Testis (tissue), 3 donors: ENCODE results near the gene RHOBTB3. TPM values are rescaled to one million over a fixed set of nuclear protein-coding genes. Genes with fewer than 3 reads are reported as not detected.

Experiments
- DNase-seq: peaks from one replicate; pipeline ENCODE4 v3.0.0-alpha.2; 2019
- H3K27ac ChIP-seq, 2 donors: fragments of 200-600 bp; sonication (generic); one replicate each; pipeline ENCODE4 v1.5.1; 2019
- H3K27me3 ChIP-seq: fragments of 200-600 bp; sonication (generic); one replicate; pipeline ENCODE4 v1.5.1; 2019
- H3K36me3 ChIP-seq: fragments of 200-600 bp; sonication (generic); one replicate; pipeline ENCODE4 v1.5.1; 2017; ENCODE audit warnings: low read depth; ENCODE audit errors: missing control alignments
- H3K4me1 ChIP-seq: fragments of 200-600 bp; sonication (generic); one replicate; pipeline ENCODE4 v1.5.1; 2019
- H3K4me3 ChIP-seq, 2 donors: fragments of 200-600 bp; sonication (generic); one replicate each; pipeline ENCODE4 v1.5.1; 2017 to 2019
- H3K9me3 ChIP-seq: fragments of 200-600 bp; sonication (generic); one replicate; pipeline ENCODE4 v1.5.1; 2017
- POLR2A ChIP-seq: fragments of 450-650 bp; IDR thresholded peaks from one replicate; pipeline ENCODE4 v1.6.1; 2017; ENCODE audit warnings: antibody characterized with exemption, mild to moderate bottlenecking, moderate library complexity
- WGBS, 2 donors: methylation state at CpG; one replicate each; pipeline ENCODE4 v1.1.5; 2018; 5-methylcytosine and 5-hydroxymethylcytosine counted together
- intact Hi-C: fragments of 100-400 bp; cut with DNase I; formaldehyde crosslinking; loops from one replicate; pipeline ENCODE4 v1.15.1; 2023; ENCODE audit warnings: low total_unique reads
- polyA plus RNA-seq: library from polyadenylated mRNA; stranded (reverse); fragments of 350-450 nt; fragmentation: Illumina TruSeq; extraction: RNeasy Lipid Tissue Mini Kit (QIAGEN cat#74804); gene quantifications from one replicate; pipeline ENCODE4 v1.2.3, GENCODE V29; 2014; ENCODE audit warnings: low read depth, low replicate concordance; ENCODE audit not compliant: insufficient read depth
- total RNA-seq, 2 donors: library from RNA; depleted of rRNA; stranded (reverse); fragments of >200 nt; gene quantifications; one replicate each; pipeline ENCODE4 v1.2.3, GENCODE V29; 2016
- TF ChIP-seq, protein P1 (sequence below), 3 experiments: fragments of 450-650 bp in 2 of 3; fragments of 200-600 bp in 1 of 3; sonication (generic) in 1 of 3; IDR thresholded peaks; one replicate each; pipeline ENCODE4 v1.5.1; 2016 to 2019; ENCODE audit warnings: antibody characterized with exemption in 3 of 3, mild to moderate bottlenecking in 2 of 3, moderate library complexity in 1 of 3

The RHOBTB3 gene
- total and polyA plus RNA-seq, 3 donors from 2014 or later: 44.1 to 190 (median 163) TPM

DNA sequence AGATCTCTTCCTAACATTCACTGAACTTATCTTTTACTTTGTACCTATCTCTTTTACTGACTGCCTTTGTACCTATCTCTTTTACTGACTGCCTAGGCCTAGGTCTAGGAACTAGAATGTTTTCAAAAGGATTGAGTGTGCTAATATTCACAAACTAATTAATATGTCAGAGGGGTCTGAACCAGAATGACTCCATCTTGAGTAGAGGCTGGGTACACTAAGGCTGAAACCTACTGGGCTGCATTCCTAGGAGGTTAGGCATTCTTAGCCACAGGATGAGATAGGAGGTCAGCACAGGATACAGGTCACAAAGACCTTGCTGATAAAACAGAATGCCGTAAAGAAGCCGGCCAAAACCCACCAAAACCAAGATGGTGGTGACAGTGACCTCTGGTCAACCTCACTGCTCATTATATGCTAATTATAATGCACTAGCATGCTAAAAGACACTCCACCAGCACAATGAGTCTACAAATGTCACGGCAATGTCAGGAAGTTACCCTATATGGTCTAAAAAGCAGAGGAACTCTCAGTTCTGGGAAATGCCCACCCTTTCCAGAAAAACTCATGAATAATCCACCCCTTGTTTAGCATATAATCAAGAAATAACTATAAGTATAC, 2.5 kb upstream of the RHOBTB3 start:
- H3K4me3 ChIP-seq: no peak overlapping the region
- H3K36me3 ChIP-seq: no peaks in the 10 kb centered on the region
- peak overlapping the region; percentile 22 to 99 for H3K27ac ChIP-seq
- no peaks in the 10 kb centered on the region for H3K9me3 ChIP-seq
- WGBS, 2 donors: 71 to 94% methylated on average over 2 to 3 of the region's 3 CpGs
- intact Hi-C loops: no loop called here
- no peak for DNase-seq
- H3K27me3 ChIP-seq: no peaks in the 10 kb centered on the region
- no peak for TF ChIP-seq POLR2A
- TF ChIP-seq, protein P1, sequence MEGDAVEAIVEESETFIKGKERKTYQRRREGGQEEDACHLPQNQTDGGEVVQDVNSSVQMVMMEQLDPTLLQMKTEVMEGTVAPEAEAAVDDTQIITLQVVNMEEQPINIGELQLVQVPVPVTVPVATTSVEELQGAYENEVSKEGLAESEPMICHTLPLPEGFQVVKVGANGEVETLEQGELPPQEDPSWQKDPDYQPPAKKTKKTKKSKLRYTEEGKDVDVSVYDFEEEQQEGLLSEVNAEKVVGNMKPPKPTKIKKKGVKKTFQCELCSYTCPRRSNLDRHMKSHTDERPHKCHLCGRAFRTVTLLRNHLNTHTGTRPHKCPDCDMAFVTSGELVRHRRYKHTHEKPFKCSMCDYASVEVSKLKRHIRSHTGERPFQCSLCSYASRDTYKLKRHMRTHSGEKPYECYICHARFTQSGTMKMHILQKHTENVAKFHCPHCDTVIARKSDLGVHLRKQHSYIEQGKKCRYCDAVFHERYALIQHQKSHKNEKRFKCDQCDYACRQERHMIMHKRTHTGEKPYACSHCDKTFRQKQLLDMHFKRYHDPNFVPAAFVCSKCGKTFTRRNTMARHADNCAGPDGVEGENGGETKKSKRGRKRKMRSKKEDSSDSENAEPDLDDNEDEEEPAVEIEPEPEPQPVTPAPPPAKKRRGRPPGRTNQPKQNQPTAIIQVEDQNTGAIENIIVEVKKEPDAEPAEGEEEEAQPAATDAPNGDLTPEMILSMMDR (IDR thresholded peaks at IDR 0.05): no peak
- peaks cover 49% of the 10 kb centered on the region for H3K4me1 ChIP-seq

DNA sequence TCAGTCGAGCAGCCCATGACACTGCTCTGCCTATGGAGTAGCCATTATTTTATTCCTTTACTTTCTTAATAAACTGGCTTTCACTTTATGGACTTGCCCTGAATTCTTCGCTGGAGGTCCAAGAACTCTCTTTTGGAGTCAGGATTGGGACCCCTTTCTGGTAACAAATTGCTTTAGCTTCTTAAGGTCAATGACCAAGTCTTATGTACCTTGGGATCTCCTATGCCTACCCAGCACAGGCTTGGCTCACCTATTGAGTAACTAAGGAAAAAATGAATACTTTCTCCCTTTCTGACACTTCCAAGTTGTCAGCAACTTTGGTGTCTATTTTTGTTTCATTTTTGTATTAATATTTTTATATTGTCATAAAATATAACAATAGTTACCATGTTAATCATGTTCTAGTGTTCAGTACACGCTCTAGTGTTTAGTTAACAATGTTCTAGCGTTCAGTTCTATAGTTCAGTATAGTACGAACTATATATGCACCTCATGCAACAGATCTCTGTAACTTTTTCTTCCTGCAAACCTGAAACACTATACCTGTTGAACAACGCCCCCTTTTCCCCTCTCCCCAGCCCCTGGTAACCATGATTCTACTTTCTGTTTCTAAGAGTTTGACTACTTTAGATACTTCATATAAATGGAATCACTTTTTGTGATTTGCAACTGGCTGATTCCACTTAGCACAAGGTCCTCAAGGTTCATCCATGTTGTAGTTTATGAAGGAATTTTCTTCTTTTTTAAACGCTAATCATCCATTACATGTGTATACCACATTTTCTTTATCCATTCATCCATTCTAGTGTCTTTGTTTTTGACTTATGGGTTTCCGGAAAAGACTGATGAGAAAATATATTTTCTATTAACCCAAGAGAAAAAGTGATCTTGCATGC, 1.8 kb upstream of the RHOBTB3 start:
- WGBS, 2 donors: 75 to 79% methylated on average over 8 of the region's 8 CpGs
- Histone ChIP-seq H3K4me3 (peak overlapping the region in 1 of 2 donors; percentile 89), H3K27ac (peak overlapping the region; percentile 96 to 99), H3K9me3 (no peaks in the 10 kb centered on the region), H3K4me1 (peaks cover 45% of the 10 kb centered on the region), H3K36me3 (no peaks in the 10 kb centered on the region), H3K27me3 (no peaks in the 10 kb centered on the region)
- DNase-seq: no peak
- TF ChIP-seq POLR2A: no peak
- TF ChIP-seq, protein P1 (IDR thresholded peaks at IDR 0.05): no peak
- intact Hi-C loops: no loop called here

DNA sequence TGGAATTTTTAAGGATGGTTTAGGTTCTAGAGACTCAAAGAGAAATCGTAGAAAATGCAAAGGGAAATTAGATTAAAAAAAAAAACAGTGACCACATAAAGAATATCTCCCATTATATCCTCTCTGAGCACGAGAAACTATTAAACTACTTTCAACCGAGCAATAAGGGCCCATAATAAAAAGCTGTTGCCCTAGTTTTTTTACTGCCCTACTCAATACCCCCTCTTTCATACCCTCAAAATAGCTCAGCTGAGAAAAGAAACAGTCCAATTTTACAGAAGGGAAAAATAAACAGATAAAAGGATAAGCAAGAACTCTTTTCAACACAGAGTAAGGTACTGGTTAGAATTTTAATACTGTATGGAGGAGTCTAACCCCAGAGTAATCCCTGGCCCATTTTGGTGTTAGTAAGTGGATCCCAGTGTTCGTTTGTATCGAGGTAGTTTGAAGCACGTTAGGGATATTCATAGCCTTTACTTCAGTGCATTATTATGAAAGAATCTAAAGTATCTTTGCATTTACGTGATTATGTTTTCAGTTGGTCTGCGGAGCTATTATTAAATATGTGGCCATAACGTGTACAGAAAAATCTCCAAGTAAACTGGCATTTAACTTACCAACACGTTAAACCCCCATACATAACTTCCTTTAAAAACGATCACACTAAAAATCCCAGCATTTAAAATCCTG, 980 bp upstream of the RHOBTB3 start:
- DNase-seq: no peak
- Histone ChIP-seq H3K27ac (peak overlapping the region; percentile 96 to 99), H3K4me3 (peak overlapping the region; percentile 87 to 89), H3K36me3 (no peaks in the 10 kb centered on the region), H3K9me3 (no peaks in the 10 kb centered on the region), H3K27me3 (no peaks in the 10 kb centered on the region), H3K4me1 (peaks cover 52% of the 10 kb centered on the region)
- WGBS, 2 donors: 14 to 15% methylated on average over 11 of the region's 11 CpGs
- TF ChIP-seq POLR2A: no peak
- TF ChIP-seq, protein P1 (IDR thresholded peaks at IDR 0.05): no peak
- intact Hi-C loops: no loop called here

DNA sequence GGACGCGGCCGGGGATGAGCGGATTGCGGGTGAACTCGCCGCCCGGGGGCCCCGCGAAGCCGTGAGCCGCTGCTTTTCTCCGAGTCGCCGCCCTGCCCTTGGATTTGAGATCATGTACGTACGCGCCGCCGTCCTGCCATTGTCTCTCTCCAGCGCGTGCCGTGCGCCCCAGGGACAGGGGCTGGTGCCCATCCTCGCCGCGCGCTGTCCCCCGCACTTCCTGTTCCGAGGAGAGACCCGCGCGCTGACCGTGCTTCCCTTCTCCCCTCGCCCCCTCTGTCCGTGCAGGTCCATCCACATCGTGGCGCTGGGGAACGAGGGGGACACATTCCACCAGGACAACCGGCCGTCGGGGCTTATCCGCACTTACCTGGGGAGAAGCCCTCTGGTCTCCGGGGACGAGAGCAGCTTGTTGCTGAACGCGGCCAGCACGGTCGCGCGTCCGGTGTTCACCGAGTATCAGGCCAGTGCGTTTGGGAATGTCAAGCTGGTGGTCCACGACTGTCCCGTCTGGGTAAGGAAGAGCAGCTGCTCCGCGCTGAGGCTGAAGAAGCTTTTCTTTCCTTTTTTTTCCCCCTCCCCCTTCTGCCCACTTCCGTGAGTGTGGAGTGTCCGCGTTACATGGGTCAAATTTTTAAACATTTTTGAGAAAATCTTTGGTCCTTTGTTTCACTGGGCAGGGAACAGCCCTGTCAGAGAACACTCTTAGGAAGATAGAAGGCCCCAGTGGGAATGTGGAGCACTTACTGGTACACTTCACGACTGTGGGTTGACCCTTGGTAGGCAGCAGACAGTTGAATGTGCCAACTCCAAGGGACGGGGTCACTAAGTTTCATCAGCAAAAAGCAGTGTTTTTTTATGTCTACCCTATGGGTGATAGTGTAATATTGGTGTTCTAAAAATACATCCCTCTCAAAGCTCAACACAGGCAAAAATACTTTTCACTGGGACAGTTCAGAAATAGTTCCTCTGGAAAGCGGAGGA, 727 bp downstream of the RHOBTB3 start:
- DNase-seq: peak; percentile 55
- peak overlapping the region; percentile 87 to 89 for H3K4me3 ChIP-seq
- intact Hi-C loops: loop anchor here (2.0 kb wide), 1 partner anchor 85 kb away; the partner anchor contains the start of gene RFESD
- no peaks in the 10 kb centered on the region for H3K36me3 ChIP-seq
- peaks cover 58% of the 10 kb centered on the region for H3K4me1 ChIP-seq
- H3K27ac ChIP-seq: peak overlapping the region; percentile 96 to 99
- H3K27me3 ChIP-seq: no peaks in the 10 kb centered on the region
- TF ChIP-seq, protein P1 (IDR thresholded peaks at IDR 0.05): no peak
- no peak for TF ChIP-seq POLR2A
- WGBS, 2 donors: 0% methylated on average over 21 to 64 of the region's 64 CpGs
- no peaks in the 10 kb centered on the region for H3K9me3 ChIP-seq
